ENCODE data around the gene DKK2.

Gene DKK2

DNA sequence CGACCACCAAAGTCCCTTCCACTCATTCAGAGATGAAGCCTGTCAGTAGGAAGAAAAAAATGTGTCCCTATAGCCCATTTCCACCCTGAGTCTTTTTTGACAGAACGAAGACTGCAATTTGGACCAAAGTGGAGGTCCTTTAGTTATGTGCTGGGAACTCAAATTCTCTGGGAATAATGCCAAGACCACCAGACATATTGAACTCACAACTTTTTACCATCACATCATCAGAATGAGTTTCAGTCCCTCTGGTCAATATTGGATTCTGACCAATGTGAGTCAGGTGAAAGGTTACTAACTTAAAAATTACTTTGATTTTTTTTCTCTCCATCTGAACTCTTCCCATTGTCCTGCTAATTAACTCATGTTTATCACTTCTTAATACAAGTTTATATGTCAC lies 128.9 kb downstream of the DKK2 start:
- no peak for DNase-seq

DNA sequence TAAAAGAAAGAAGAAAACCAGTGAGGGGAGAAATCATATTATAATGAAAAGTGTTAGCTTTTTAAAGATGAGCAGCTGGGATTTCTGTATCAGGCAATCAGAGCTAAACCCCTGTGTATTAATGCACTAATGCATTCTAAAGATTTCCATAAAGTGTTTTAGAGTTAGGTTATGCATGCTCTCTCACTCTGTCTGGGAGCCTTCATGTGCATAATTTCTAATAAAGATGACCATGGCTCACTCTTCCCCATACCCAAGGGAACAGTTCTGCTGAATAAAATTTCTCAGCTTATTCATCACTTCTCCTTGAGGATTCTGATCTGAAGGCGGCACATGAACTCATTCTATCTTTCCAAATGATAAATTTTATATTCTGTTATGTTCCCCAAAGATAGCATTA lies 129.4 kb downstream of the DKK2 start:
- DNase-seq, result no peak

GRCh38 chr4:106898621-106899230 lies 137.4 kb downstream of the DKK2 start:
- peak; percentile 34 for DNase-seq

- no peak for DNase-seq
Measured at GRCh38 chr4:106893903-106894302, 142.2 kb downstream of the DKK2 start.

GRCh38 chr4:106893395-106893881 lies 142.7 kb downstream of the DKK2 start:
- DNase-seq, result no peak

DNA sequence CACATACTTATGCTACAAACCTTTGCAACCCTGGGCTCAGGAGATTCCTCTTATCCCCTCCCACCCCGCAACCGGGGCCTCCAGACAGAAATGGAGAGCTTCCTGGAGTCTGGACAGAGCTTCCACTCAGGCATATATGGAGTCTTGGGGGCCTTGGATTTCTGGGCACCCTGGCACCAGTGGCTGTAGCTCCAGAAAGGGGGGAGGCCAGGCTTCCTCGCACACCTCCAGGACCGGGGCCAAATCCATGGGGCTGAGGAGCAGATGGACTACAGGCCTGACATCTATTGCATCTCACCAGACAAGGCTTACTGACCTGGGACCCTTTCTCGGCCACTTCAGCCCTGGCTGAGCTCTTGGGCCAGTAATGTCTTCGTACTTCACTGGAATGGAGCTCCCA lies 143.3 kb downstream of the DKK2 start:
- no peak for DNase-seq

GRCh38 chr4:106875340-106875739 lies 160.8 kb downstream of the DKK2 start:
- no peak for DNase-seq
